Activated naive CD4-positive, alpha-beta T cell treated with anti-CD3 and anti-CD28 coated beads, Interleukin-2, amount 50 U/mL, for 72 hours (primary cell): ENCODE measurements around the gene ZNF574. TPM values are rescaled to one million over a fixed set of nuclear protein-coding genes. Genes with fewer than 3 reads are reported as not detected.

Source experiments
- ATAC-seq, 2 donors: fragments of 150-1000 bp; cut with Tn5 transposase; 2 replicates each; pipeline ENCODE4 v1.10.0; 2021; ENCODE audit warnings: mild to moderate bottlenecking in 2 of 2, moderate library complexity in 2 of 2
- DNase-seq, 2 donors: peaks; one replicate each; pipeline ENCODE4 v3.0.0; 2021 to 2022; ENCODE audit warnings: low spot score in 2 of 2
- H3K27ac Mint-ChIP-seq, 2 donors: one replicate each; pipeline ENCODE4 v1.8.0; 2022; ENCODE audit warnings: mild to moderate bottlenecking in 2 of 2, mixed read lengths in 2 of 2
- H3K36me3 Mint-ChIP-seq, 2 donors: one replicate each; pipeline ENCODE4 v1.8.0; 2022; ENCODE audit warnings: mixed read lengths in 2 of 2
- H3K9me3 Mint-ChIP-seq, 2 donors: one replicate each; pipeline ENCODE4 v1.8.0; 2022; ENCODE audit warnings: mixed read lengths in 2 of 2
- total RNA-seq, 2 donors: library from RNA; stranded (reverse); gene quantifications; one replicate each; pipeline ENCODE4 v1.2.3, GENCODE V29; 2022

ZNF574 gene
- total RNA-seq, 2 donors from 2014 or later, result 12.5 to 13.9 TPM

DNA sequence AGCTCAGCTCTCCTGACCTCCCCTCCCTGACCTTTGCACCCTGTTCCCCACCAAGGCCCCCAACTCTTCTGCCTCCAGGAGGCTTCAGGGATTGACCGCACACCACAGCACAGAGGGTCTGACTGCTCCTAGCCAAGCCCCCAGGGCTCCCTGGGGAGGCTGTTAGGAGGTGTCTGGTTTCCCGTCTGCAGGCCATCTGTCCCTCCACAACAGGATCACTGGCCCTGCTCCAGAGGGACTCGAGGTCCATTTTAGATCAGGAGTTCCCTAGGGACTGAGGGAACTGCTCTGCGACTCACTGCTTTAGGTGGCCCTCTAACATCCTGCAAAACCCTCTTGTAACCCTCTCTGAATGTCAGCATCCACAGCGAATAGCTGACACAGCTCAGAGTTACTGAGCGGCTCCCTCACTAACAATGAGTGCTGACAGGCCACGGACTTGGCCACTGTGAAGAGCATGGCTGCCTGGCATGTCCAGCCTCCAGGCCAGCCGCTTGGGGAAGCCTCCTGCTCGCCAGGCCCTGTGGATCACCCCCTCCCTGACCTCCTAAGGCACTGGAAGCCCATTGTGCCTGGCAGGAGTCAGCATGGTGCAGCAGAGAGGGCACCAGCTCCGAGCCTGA is 23.6 kb upstream of the ZNF574 start:
- no peak for ATAC-seq
- Mint-ChIP-seq H3K36me3 (no peaks in the 10 kb centered on the region), H3K27ac (peak overlapping the region in 1 of 2 donors; percentile 79), H3K9me3 (no peaks in the 10 kb centered on the region)
- DNase-seq, result no peak

DNA sequence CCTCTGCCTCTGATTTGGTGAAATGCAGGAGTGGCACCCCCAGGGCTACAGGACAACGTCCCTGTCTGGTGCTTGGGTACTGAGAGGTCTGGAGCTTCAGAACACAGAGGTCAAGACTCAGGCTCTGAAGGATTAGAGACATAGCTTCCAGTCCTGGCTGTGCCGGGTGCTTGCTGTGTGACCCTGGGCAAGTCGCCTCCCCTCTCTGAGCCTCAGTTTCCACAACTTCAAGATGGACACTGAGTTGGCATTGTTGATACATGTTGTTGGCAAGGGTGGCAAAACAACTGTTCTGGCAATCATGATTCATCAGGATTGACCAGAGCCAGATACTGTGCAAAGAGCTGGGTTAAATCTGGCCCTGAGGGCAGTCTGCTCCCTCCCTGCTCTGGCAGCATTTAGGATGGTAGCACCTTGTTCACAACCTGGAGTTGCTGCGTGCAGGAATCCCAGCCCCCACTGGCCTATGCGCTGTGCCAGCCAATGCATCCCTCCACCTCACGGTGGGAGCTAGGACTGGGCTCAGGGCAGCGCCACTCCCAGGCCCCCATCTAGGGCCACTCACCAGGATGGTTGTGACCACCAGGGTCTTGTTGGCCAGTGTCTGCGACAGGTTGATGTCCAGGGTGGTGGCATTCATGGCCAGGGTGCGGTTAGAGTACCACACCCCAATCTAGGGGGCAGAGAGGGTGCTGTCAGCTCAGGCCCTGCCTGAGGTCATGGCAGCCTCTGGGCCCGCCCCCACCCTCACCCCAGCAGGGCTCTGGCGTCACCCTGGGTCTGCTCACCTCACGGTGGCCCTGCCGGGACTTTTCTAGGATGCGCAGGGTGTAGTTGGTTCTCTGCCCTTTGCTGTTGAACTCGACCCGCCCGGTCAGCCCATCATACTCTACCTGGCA is 22.7 kb upstream of the ZNF574 start:
- Mint-ChIP-seq H3K9me3 (no peaks in the 10 kb centered on the region), H3K36me3 (no peaks in the 10 kb centered on the region), H3K27ac (peak overlapping the region in 1 of 2 donors; percentile 49)
- ATAC-seq, result no peak
- DNase-seq, result no peak

DNA sequence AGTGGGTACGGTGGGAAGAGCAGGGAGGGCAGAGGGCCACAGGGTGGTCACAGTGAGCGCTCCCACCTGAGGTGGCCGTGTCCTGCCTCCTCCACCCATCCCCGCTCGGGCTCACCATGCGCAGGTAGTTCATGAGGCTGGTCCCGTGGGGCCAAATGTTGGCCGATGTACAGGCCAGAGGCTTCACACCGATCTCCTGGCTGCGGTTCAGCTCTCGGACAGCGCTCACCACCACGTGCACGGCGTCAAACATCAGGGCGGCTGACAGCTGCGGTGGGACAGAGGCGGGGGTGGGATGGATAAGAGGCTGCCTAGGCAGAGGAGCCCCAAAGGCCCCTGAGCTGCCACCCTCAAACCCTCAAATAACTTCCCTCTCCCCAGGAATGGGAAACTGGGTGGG is 21.8 kb upstream of the ZNF574 start:
- DNase-seq (no peak), ATAC-seq (no peak)
- no peaks in the 10 kb centered on the region for H3K9me3 Mint-ChIP-seq
- no peaks in the 10 kb centered on the region for H3K36me3 Mint-ChIP-seq
- no peak overlapping the region for H3K27ac Mint-ChIP-seq

DNA sequence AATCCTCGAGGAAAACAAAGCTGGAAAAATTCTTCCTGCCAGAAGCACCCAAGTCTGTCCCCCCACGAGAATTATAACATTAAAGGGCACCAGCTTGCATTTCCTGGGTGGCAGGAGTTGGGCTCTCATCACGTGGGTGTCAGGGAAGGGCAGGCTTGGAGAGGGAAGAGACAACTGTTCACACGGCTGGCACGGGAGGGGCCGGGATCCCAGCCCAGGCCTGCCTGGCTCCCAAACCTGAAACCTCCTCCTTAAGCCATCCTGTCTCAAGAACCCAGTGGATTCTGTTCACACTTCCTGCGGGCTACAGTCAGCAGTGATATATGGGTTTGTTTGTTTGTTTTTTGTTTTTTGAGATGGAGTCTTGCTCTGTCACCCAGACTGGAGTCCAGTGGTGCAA is 18.1 kb upstream of the ZNF574 start:
- DNase-seq (no peak), ATAC-seq (no peak)
- Mint-ChIP-seq H3K27ac (no peak overlapping the region), H3K9me3 (no peaks in the 10 kb centered on the region), H3K36me3 (no peaks in the 10 kb centered on the region)

DNA sequence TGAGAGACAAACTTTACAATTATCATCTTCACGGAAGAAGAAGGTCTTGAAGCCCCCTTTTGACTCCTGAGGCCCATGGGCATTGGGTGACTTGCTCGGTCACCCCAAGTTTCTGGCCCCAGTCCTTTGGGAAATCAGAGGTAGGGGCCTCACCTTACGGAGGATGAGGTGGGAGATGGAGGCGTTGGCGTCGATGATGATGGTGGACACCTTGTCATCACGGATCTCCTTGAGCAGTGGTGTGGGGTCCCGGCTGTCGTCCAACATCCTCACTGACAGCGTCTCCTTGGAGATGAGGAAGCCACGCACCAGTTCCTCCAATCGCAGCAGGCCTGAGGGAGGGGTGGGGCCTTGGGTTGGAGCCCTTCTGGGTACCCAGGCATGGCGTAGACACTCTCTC is 16.8 kb upstream of the ZNF574 start:
- no peaks in the 10 kb centered on the region for H3K36me3 Mint-ChIP-seq
- DNase-seq, result no peak
- no peak overlapping the region for H3K27ac Mint-ChIP-seq
- no peaks in the 10 kb centered on the region for H3K9me3 Mint-ChIP-seq
- ATAC-seq, result no peak

DNA sequence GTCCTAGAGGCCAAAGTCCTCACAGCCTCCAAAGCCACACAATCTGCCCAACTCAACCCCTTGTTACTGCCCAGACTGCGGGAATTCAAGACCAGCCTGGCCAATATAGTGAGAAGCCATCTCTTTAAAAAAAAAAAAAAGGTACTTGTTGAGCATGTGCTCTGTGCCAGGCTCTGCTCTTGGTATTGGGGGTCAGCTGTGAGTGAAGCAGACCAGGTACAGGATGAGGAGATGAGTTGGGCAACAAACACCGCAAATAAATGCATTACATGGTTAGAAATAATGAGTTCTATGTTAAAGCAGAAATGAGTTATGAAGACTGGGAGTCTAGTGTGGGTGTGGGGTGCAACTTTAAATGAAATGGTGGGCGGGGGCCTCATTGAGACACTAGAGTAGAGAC is 15.8 kb upstream of the ZNF574 start:
- no peaks in the 10 kb centered on the region for H3K9me3 Mint-ChIP-seq
- no peaks in the 10 kb centered on the region for H3K36me3 Mint-ChIP-seq
- no peak for DNase-seq
- no peak overlapping the region for H3K27ac Mint-ChIP-seq
- no peak for ATAC-seq

DNA sequence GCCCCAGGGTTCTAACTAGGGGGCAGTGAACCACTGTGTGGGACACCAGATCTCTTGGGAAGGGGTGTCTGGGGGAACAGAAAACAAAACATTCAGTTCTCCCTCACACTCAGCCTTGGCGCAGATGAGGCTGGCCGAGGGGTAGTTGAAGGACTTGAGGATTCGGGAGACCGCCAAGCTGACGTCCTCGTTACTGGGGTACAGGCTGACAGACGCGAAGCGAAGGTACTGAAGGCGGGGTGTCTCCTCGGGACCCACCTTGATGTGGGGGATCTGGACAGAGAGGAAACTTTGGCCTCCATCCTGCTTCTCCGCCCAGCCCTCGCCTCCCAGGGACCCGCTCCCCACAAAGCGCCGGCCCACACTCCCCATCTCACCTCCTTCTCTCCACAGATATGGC is 13.6 kb upstream of the ZNF574 start:
- H3K27ac Mint-ChIP-seq, result peak overlapping the region in 1 of 2 donors; percentile 46
- no peaks in the 10 kb centered on the region for H3K36me3 Mint-ChIP-seq
- no peaks in the 10 kb centered on the region for H3K9me3 Mint-ChIP-seq
- no peak for ATAC-seq
- DNase-seq, result no peak

DNA sequence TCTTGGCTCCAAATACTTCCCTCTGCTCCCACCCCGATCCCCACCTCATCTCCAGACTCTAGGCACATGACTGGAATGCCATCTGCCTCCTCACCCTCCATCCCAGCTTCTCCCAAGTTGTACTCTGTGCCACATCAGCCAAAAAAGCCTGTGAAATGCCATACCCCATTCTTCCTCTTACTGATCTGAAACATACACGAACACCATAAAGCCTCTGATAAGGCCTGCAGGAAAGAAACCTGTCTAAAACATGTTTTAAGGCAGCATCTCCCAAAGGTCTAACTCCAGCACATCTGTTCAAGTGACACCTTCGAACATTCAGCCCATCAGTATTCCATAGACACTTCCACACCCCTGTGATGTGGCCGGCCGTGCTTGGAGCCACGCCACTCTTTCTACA is 11.5 kb upstream of the ZNF574 start:
- no peaks in the 10 kb centered on the region for H3K9me3 Mint-ChIP-seq
- H3K36me3 Mint-ChIP-seq, result no peaks in the 10 kb centered on the region
- ATAC-seq (no peak), DNase-seq (no peak)
- no peak overlapping the region for H3K27ac Mint-ChIP-seq

DNA sequence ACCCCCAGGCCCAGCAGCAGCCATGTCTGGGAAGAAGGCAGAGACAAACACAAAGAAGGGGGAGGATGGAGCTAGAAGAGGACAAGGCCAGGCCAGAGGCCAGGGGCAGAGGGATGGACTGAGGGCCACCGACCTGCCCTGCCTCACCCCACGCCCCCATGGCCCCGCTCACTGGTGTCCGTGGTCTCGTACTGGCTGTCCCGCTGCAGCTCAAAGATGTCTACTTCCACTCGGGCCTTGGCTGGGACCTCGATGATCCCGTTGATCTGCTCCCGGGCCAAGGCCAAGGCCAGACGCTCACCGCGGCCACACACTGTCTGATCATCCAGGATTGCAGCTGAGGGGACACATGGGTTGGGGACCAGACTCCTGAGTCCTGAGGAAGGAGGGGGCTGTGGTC is 10.9 kb upstream of the ZNF574 start:
- no peak for ATAC-seq
- Mint-ChIP-seq H3K27ac (no peak overlapping the region), H3K36me3 (no peaks in the 10 kb centered on the region), H3K9me3 (no peaks in the 10 kb centered on the region)
- no peak for DNase-seq

DNA sequence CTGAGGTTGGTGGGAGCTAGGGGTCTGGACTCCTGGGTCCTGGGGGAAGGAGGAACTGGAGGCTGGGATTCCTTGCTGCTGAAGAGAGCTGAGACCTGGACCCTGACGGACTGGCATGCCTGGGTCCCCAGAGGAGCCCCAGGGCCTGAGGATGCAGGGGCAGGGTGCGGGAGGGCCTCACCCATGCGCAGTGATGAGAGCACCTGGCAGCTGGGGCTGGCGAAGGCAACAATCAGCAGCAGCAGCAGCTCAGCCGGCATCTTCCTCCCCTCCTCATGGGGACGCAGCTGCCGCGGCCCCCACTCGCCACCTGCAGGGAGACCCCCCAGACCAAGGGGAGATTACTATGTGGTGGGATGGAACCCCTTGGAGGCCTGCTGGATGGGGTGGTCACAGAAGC is 10.5 kb upstream of the ZNF574 start:
- H3K27ac Mint-ChIP-seq, result no peak overlapping the region
- no peaks in the 10 kb centered on the region for H3K36me3 Mint-ChIP-seq
- DNase-seq, result no peak
- no peaks in the 10 kb centered on the region for H3K9me3 Mint-ChIP-seq
- ATAC-seq, result no peak

DNA sequence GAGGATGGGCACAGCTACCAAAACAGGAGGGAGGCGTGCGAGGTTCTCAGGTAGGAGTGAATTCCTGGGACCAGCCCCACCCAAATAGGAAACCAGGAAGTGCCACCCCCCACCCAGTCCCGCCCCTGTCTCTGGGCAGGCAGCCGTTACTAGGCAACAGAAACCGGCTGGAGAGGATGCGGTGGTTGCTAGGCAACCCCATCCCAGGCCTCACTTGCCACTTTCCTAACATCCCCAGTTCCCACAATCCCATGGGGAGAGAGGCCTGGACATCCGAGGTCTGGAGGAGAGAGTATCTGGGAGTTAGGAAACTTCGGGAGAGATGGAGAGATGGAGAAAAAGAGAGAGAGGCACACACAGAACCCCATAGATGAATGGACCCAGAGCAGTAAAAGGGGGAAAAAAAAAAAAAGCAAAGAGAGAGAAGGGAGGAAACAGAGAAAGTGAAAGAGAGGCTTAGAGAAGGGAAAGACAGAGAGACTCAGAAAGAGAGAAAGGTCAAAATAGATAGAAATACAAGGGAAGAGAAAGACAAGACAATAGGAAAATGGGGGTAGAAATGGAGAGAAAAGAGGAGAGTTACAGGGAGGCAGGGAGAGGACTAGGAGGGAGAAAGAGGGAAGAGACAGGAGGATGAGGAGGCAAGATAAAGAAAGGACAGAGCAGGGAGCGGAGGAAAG is 9.8 kb upstream of the ZNF574 start:
- H3K9me3 Mint-ChIP-seq, result no peaks in the 10 kb centered on the region
- H3K36me3 Mint-ChIP-seq, result no peaks in the 10 kb centered on the region
- no peak for DNase-seq
- ATAC-seq, result no peak
- H3K27ac Mint-ChIP-seq, result no peak overlapping the region

DNA sequence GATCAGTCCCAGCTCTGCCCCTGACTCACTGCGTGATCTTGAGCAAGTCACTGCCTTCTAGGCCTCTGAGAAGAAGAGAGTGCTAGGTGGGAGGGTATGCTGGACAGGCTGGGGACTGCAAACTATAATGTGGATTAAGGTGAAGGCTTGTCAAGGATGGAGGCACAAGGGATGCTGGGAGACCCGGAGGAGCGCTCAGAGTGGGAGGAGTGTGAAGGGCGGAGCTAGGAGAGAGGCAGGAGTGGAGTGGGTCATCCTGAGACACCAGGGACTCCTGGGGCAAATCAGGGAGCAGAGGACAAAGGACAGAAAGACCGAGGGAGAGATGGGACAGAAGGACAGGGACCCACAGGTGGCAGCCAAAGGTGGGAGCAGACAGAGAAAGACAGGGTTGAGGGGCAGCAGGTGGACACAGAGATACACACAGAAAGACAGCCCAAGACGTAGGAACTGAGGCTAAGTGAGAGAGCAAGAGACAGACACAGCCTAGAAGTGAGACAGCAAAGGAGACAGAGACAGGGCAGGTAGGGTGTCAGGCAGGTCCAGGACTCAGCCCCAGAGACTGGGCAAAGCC is 8.6 kb upstream of the ZNF574 start:
- no peaks in the 10 kb centered on the region for H3K9me3 Mint-ChIP-seq
- H3K27ac Mint-ChIP-seq, result no peak overlapping the region
- ATAC-seq, result peak in 1 of 2 donors; percentile 21
- no peak for DNase-seq
- no peaks in the 10 kb centered on the region for H3K36me3 Mint-ChIP-seq

DNA sequence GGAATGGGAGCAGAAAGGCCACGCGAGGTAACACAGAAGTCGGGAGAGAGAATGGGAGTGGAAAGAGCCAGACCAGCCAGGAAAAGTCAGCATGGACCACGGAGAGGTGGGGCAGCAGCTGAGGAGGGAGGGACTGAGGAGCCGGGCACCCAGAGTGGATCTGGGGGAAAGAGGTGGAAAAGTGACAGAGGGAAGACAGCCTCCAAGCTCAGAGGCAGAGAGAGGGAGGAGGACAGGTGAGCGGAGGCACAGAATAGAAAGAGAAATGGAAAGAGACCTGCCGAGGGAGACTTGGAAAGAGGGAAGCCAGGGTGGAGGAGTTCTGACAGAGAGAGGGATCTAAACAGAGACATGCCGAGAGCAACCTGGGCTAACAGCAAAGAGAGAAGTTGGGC is 7.6 kb upstream of the ZNF574 start:
- Mint-ChIP-seq H3K9me3 (no peaks in the 10 kb centered on the region), H3K27ac (no peak overlapping the region), H3K36me3 (no peaks in the 10 kb centered on the region)
- no peak for DNase-seq
- ATAC-seq, result no peak

DNA sequence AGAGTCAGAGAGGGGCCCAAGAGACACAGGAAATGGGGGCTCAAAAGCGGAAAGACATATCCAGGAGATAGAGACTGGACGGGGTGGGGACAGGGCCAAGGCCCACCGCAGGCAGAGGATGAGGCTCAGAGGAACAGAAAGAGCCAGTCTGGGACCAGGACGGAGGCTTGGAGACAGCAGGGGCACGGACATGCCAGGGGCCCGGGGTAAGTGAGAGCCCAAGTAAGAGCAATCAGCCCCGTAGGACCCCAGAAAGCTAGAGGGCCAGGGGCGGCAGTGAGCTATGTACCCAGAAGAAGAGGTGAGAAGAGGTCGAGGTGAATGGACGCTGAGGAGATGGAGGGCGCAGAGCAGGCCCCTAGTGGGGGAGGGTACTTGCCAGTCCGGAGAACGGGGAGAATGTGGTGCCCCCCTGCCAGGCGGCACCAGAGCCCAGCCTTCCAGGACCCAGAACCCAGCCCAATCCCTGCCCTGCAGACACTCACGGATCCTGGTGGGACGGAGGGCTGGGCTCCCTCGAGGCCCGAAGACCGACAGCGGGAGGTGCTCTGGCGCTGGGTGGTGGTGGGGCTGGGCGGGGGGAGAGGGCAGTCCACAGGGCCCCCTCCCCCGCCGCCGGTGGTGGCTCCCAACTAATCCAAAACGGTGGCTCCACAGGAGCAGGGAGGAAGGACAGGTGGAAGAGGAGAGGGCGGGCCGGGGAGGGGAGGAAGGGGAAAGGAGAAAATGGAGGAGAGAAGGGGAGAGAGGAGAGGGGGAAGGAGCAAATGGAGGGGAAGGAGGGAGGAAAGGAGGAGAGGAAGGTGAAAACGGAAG is 7.0 kb upstream of the ZNF574 start:
- no peak overlapping the region for H3K27ac Mint-ChIP-seq
- no peak for ATAC-seq
- H3K9me3 Mint-ChIP-seq, result no peaks in the 10 kb centered on the region
- no peaks in the 10 kb centered on the region for H3K36me3 Mint-ChIP-seq
- DNase-seq, result no peak

DNA sequence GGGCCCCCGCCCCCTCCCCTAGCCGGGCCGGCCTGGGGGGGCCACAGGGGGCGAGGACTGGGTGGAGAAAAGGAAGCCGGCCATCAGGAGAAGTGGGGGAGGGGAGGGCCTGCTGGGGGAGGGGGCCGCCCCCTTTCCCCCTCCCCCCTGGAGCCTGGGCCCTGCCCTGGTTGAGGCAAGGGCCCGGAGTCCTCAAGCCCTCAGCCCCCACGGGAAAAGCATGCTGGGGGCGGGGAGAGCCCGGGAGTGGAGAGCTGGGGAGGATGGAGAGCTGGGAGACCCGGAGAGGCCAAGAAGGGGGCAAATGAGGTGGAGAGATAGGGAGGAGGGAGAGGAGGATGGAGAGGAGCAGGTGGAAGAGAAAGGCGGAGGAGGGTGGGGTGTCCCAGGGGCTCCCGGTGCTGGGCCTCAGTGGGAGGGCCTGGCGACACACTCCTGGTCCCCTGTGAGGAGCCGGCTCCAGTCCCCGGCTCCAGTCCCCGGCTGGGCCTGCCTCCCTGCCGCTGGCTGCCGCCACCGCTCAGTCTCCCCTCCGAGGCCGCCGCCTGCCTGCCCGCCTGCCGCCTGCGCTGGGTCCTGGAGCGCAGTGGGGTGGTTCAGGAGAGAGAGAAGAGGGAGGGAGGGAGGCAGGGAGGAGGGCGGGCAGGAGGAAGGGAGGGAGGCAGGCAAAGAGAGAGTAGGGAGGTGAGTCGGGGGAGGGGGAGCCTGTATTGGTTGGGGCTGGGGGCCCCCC is 6.2 kb upstream of the ZNF574 start, which contains the start of gene GRIK5:
Gene GRIK5 (minus strand): TSS at position 588 of the 733 bp plus-strand sequence. CDS start 4,436 bp downstream, outside the sequence.
- peak; percentile 14 to 19 for ATAC-seq
- Mint-ChIP-seq H3K36me3 (no peaks in the 10 kb centered on the region), H3K9me3 (no peaks in the 10 kb centered on the region), H3K27ac (peak within 1 kb of the TSS in 1 of 2 donors; percentile 7)
- DNase-seq, result no peak

DNA sequence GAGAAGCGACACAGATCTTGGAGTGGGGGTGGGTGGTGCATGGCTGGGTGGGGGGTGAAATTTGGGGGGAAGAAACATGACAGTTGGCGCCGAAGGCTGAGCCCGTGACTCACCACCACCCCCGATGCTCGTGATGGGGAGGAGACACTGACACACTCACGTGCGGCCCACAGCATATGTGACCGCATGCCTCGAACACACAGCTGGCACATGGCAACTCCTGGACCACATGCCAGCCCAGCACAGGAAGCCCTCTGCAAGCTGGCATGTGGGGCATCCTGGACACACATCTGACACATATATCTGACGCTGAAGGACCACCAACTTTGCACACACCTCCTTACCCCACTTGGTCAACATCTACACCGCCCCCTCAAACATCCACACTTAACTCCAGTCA is 4.7 kb upstream of the ZNF574 start:
- no peak for DNase-seq

More for the DNA sequence above, 4.7 kb upstream of the ZNF574 start:
- Mint-ChIP-seq H3K36me3 (peaks cover 11 to 12% of the 10 kb centered on the region in 2 donors), H3K9me3 (no peaks in the 10 kb centered on the region), H3K27ac (peak overlapping the region in 1 of 2 donors; percentile 1)
- no peak for ATAC-seq
